Mesodermal cell (in vitro differentiated cells): ENCODE measurements around the gene SIX3.

Source experiments
- H3K27ac ChIP-seq: 2 replicates; pipeline ENCODE4 v1.7.0; 2013; ENCODE audit warnings: mild to moderate bottlenecking, low read depth, low read length, moderate library complexity; ENCODE audit not compliant: severe bottlenecking
- H3K36me3 ChIP-seq: 2 replicates; pipeline ENCODE4 v1.7.1; 2013; ENCODE audit warnings: mild to moderate bottlenecking, low read length, moderate library complexity; ENCODE audit not compliant: control insufficient read depth, insufficient read depth
- H3K4me1 ChIP-seq: one replicate; pipeline ENCODE4 v1.7.1; 2013; ENCODE audit warnings: mild to moderate bottlenecking, low read length; ENCODE audit not compliant: insufficient read depth, control insufficient read depth, poor library complexity, severe bottlenecking
- H3K4me3 ChIP-seq: 2 replicates; pipeline ENCODE4 v1.7.0; 2013; ENCODE audit warnings: low read length, control low read depth, mild to moderate bottlenecking; ENCODE audit not compliant: insufficient read depth, poor library complexity, severe bottlenecking; ENCODE audit errors: extremely low read depth
- H3K9me3 ChIP-seq: 2 replicates; pipeline ENCODE4 v1.7.1; 2013; ENCODE audit warnings: mild to moderate bottlenecking, low read length, moderate library complexity; ENCODE audit not compliant: control insufficient read depth
- WGBS, 2 experiments: methylation state at CpG; one replicate each; pipeline ENCODE4 v1.1.5; 2013; ENCODE audit warnings: missing lambda C conversion rate in 2 of 2; ENCODE audit not compliant: insufficient coverage in 2 of 2; 5-methylcytosine and 5-hydroxymethylcytosine counted together

Gene SIX3

DNA sequence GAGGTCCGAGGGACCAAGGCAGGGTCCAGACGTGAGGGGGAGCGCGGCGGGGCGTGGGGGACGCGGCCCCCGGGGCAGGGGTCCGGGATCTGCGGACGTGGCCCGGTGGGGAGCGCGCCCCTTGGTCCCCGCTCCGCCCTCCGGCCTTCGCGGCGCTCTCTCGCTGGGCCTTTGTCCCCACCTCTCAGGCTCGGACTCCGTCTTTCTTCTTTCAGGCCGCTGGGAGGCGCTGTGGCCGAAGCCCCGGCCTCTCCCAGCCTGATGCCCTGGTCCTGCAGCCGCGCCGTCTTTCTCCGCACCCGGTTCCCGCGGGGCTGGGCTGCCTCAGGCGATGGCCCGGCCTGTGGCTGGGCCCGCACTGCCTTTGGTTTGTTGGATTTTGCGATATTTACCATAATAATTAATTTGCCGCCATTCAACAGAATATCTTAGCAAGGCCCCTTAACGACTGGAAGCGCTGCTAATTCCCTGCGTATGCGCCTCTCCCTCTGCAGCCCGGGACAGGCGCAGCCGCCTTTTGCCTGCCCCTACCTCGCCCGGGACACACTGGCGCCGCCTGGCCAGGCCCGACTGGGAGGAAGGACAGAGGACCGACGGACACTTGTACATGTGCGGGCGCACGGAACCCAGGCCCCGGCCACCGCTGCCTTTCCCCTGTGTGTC is 10.8 kb downstream of the SIX3 start:
- no peak overlapping the region for H3K27ac ChIP-seq
- no peaks in the 10 kb centered on the region for H3K9me3 ChIP-seq
- H3K36me3 ChIP-seq, result no peaks in the 10 kb centered on the region
- peak overlapping the region; percentile 24 for H3K4me3 ChIP-seq
- WGBS, 2 experiments, result 1% methylated on average over 53 to 57 of the region's 59 CpGs
- peaks cover 17% of the 10 kb centered on the region for H3K4me1 ChIP-seq

DNA sequence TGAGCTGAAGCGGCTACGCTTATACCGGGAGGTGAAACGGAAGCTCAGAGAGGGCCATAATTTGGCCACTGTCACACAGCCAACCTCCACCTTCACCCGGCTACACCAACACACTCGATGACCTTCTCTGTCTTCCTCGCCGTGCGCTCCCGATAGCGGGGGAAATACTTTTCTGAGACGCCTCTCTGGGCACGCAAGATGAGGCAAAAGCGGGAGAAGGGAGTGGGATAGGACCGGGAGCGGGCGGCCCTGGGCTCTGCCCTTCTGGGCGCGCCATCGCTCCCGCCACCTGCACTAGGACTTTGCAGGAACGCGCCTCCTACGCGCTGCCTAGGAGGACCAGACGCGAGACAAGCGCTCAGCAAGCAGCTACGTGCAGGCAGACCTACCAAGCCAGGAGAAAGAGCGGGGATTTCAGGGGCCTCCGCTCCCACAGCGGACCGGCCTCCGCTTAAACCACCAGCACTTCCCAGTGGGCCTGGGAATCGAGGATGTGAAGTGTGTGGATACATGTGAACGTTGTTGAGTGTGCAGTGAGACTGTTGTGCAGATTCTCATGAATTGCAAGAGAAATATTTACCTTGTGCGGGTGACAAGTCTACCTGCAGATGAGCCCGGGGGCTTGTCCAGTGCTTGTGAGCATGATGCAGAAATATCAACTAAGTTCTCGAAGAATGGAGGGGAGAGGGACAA is 11.4 kb downstream of the SIX3 start:
- Histone ChIP-seq H3K36me3 (no peaks in the 10 kb centered on the region), H3K4me1 (peaks cover 17% of the 10 kb centered on the region), H3K9me3 (no peaks in the 10 kb centered on the region), H3K4me3 (no peak overlapping the region), H3K27ac (no peak overlapping the region)
- WGBS, 2 experiments, result 8% methylated on average over 19 to 33 of the region's 39 CpGs

DNA sequence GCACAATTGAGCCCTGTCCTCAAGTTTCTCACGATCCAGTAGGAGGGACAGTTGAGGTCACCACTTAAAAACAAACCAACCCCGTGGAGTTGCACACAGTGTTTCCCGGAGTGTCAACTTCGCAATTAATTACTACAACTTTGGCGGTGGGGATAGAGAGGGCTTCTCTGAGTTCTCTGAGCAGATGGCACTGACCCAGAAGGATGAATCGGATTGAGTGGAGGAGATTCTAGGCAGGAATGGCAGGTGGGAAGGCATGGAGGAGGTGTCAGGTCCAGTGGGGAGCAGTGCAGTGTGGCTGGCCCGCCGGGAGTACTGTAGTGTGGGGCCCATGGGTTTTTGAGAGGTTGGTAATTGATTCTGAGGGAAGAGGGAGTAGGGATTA is 12.0 kb downstream of the SIX3 start:
- Histone ChIP-seq H3K36me3 (no peaks in the 10 kb centered on the region), H3K9me3 (no peaks in the 10 kb centered on the region), H3K4me3 (no peak overlapping the region), H3K27ac (no peak overlapping the region), H3K4me1 (peaks cover 19% of the 10 kb centered on the region)
- 14 to 21% methylated on average over 6 of the region's 8 CpGs for WGBS, 2 experiments

GRCh38 chr2:44954447-44954888 is 13.0 kb downstream of the SIX3 start:
- WGBS, 2 experiments, result 10 to 13% methylated on average over 22 to 24 of the region's 25 CpGs
- H3K4me3 ChIP-seq, result no peak overlapping the region
- no peaks in the 10 kb centered on the region for H3K36me3 ChIP-seq
- H3K27ac ChIP-seq, result no peak overlapping the region
- no peaks in the 10 kb centered on the region for H3K9me3 ChIP-seq
- H3K4me1 ChIP-seq, result peaks cover 20% of the 10 kb centered on the region

GRCh38 chr2:44954889-44955592 is 13.5 kb downstream of the SIX3 start:
- H3K4me3 ChIP-seq, result no peak overlapping the region
- WGBS, 2 experiments, result 9 to 12% methylated on average over 39 to 44 of the region's 44 CpGs
- no peaks in the 10 kb centered on the region for H3K9me3 ChIP-seq
- H3K36me3 ChIP-seq, result no peaks in the 10 kb centered on the region
- H3K27ac ChIP-seq, result no peak overlapping the region
- peaks cover 16% of the 10 kb centered on the region for H3K4me1 ChIP-seq

GRCh38 chr2:44955593-44956392 is 14.3 kb downstream of the SIX3 start:
- H3K9me3 ChIP-seq, result no peaks in the 10 kb centered on the region
- H3K4me1 ChIP-seq, result peaks cover 16% of the 10 kb centered on the region
- H3K36me3 ChIP-seq, result no peaks in the 10 kb centered on the region
- 6 to 10% methylated on average over 27 to 34 of the region's 38 CpGs for WGBS, 2 experiments
- H3K4me3 ChIP-seq, result no peak overlapping the region
- H3K27ac ChIP-seq, result no peak overlapping the region

DNA sequence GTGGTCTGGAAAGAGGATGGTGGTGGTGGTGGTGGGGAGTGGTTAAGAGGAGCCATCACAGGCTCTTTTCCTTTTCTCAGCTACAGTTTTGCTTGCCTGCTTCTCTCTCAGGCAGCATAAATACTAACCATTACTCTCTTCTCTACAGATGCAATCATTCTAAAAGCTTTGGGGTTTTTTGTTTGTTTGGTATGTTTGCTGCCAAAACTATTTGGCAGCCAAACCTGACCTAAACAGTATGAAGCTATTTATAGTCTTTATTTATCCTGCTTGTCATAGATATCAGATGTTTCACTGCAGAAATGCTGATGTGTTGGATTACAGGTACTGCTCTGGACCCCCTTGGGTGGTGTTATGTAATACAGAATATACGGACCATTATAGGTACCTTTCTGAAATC is 15.3 kb downstream of the SIX3 start:
- H3K27ac ChIP-seq, result no peak overlapping the region
- H3K36me3 ChIP-seq, result no peaks in the 10 kb centered on the region
- WGBS, 2 experiments, result 100% methylated on average over 1 of the region's 1 CpG; no CpG with 5 or more reads in 1 of the 2 experiments
- H3K9me3 ChIP-seq, result no peaks in the 10 kb centered on the region
- H3K4me3 ChIP-seq, result no peak overlapping the region
- peaks cover 16% of the 10 kb centered on the region for H3K4me1 ChIP-seq

GRCh38 chr2:44957656-44958327 is 16.3 kb downstream of the SIX3 start:
- H3K9me3 ChIP-seq, result no peaks in the 10 kb centered on the region
- no peak overlapping the region for H3K4me3 ChIP-seq
- H3K36me3 ChIP-seq, result no peaks in the 10 kb centered on the region
- WGBS, 2 experiments, result 95 to 97% methylated on average over 4 to 5 of the region's 6 CpGs
- peaks cover 16% of the 10 kb centered on the region for H3K4me1 ChIP-seq
- no peak overlapping the region for H3K27ac ChIP-seq

GRCh38 chr2:44959855-44960254 is 18.4 kb downstream of the SIX3 start:
- no peaks in the 10 kb centered on the region for H3K9me3 ChIP-seq
- no peak overlapping the region for H3K27ac ChIP-seq
- H3K36me3 ChIP-seq, result no peaks in the 10 kb centered on the region
- H3K4me3 ChIP-seq, result no peak overlapping the region
- 73 to 90% methylated on average over 6 of the region's 6 CpGs for WGBS, 2 experiments
- H3K4me1 ChIP-seq, result peaks cover 11% of the 10 kb centered on the region

- WGBS, 2 experiments, result 73 to 76% methylated on average over 3 to 4 of the region's 5 CpGs
- Histone ChIP-seq H3K4me1 (peaks cover 5% of the 10 kb centered on the region), H3K36me3 (no peaks in the 10 kb centered on the region), H3K9me3 (no peaks in the 10 kb centered on the region), H3K27ac (no peak overlapping the region), H3K4me3 (no peak overlapping the region)
These were observed 19.4 kb downstream of the SIX3 start for GRCh38 chr2:44960871-44961270.
